AG09319 (cell line): Measurements from ENCODE around the gene CLDN5.

Experiments used
- DNase-seq: peaks from one replicate; pipeline ENCODE4 v3.0.0-alpha.2; 2010; ENCODE audit warnings: low read depth; ENCODE audit errors: extremely low read depth
- CTCF ChIP-seq: IDR thresholded peaks from 2 replicates; pipeline ENCODE4 v1.5.1; 2011; ENCODE audit warnings: low read depth, mild to moderate bottlenecking, inconsistent platforms, low read length, moderate library complexity

CLDN5 gene

DNA sequence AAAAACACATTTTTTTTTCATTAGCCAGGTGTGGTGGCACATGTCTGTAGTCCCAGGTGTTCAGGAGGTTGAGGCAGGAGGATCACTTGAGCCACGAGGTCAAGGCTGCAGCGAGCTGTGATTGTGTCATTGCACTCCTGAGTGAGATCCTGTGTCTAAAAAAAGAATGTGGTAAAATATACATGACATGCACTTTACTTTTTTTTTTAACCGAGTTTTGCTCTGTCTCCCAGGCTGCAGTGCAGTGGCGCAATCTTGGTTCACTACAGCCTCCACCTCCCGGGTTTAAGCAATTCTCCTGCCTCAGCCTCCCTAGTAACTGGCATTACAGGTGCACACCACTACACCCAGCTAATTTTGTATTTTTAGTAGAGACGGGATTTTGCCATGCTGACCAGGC lies 22.5 kb upstream of the CLDN5 start:
- no peak for DNase-seq
- no peak for TF ChIP-seq CTCF

DNA sequence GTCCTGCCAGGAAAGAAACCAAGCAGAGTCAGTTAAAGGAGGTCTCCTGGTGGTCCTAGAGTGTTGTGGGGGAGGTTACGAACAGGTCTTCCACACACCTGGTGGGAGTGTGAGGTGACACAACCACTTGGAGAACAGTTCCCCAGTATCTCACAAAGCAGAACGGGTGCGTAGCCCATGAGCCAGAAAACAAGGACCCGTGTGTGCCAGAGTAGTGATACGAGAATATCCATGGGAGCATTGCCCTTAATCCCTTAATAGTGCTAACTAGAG lies 21.7 kb upstream of the CLDN5 start:
- no peak for TF ChIP-seq CTCF
- DNase-seq, result no peak

DNA sequence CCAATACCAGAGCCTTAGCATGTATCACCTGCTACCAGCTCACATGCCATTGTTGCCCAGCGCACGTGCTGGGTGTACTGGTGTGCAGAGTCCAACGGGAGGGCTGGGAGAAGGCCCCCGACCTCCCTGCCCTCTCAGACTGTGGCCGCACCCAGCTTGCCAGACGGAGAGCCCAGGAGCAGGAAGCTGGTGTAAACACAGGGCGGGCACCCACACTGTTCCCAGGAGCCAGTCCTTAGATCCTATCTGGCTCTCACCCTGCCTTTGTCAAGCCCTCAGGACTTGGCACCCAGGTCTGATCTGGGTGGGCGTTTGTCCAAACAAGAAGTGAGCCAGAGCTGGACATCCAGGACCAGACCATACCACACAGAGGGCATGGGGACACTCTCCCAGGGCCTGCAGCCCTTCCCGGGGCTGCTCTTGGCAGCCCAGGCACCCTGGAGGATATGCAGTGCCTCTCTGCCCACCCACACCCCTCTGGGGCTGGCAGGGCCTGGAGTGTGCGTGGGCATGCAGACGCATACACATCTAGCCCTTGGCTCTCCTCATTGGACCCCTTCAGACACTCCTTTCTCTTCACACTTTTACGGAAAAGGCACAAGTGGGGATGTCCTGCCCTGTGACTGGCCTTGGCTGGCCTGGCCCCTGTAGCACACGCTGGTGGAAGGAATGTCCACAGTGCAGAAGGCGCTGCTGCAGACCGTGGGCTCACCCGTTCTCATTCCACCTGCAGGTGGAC lies 19.9 kb upstream of the CLDN5 start:
- TF ChIP-seq CTCF, result no peak
- no peak for DNase-seq

GRCh38 chr22:19540394-19540793 lies 16.2 kb upstream of the CLDN5 start:
- DNase-seq, result no peak
- TF ChIP-seq CTCF, result no peak

GRCh38 chr22:19537941-19538488 lies 13.8 kb upstream of the CLDN5 start:
- TF ChIP-seq CTCF, result no peak
- DNase-seq, result no peak

DNA sequence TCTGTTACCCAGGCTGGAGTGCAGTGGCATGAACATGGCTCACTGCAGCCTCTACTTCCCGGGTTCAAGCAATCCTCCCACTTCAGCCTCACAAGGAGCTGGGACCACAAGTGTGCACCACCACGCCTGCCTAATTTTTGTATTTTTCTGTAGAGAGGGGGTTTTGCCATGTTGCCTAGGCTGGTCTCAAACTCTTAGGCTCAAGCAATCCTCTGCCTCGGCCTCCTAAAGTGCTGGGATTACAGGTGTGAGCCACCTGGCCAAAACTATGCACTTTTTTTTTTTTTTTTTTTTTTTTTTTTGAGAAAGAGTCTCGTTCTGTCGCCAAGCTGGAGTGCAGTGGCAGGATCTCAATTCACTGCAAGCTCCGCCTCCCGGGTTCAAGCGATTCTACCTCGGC lies 12.4 kb upstream of the CLDN5 start:
- no peak for DNase-seq
- TF ChIP-seq CTCF, result no peak

DNA sequence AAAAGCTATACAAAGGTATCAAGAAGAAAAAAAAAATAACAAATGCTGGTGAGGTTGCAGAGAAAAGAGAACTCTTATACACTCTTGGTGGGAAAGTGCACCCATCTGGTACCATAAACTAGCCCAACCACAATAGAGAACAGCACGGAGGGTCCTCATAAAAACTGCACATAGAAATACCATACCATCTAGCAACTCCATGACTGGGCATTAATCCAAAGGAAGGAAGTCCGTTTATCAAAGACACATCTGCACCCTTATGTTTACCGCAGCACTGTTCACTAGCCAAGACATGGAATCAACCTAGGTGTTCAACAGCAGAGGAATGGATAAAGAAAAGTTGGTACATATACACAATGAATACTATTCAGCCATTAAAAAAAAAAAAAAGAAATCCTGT lies 10.8 kb upstream of the CLDN5 start:
- no peak for DNase-seq
- TF ChIP-seq CTCF, result no peak
